ENCODE measurements around the gene ACAD10.
"Not testable (repeated sequence)": the region's sequence is repeated elsewhere in the genome, so short reads cannot be mapped to it uniquely, and the experiment has no call there.

The ACAD10 gene

GRCh38 chr12:111664961-111665865, 20.6 kb upstream of the ACAD10 start:
- no peak for DNase-seq
- Mint-ChIP-seq H3K27ac (peak overlapping the region; percentile 30 to 36), H3K27me3 (no peaks in the 10 kb centered on the region), H3K36me3 (ENCODE audit: insufficient read depth) (peaks cover 88% of the 10 kb centered on the region), H3K4me3 (no peak overlapping the region), H3K4me1 (ENCODE audit: low read depth in 2 of 2) (peaks cover 3 to 7% of the 10 kb centered on the region in 2 donors), H3K9me3 (no peaks in the 10 kb centered on the region)
- ATAC-seq (replicated peaks) = no peak

- peaks cover 77% of the 10 kb centered on the region for H3K36me3 Mint-ChIP-seq (ENCODE audit: insufficient read depth)
- ATAC-seq (replicated peaks) (no peak), DNase-seq (no peak)
- H3K4me1 Mint-ChIP-seq (ENCODE audit: low read depth in 2 of 2) = peaks cover 0 to 2% of the 10 kb centered on the region in 2 donors
- peak overlapping the region in 1 of 2 donors; percentile 8 for H3K27ac Mint-ChIP-seq
- no peaks in the 10 kb centered on the region for H3K9me3 Mint-ChIP-seq
- H3K27me3 Mint-ChIP-seq = no peaks in the 10 kb centered on the region
- H3K4me3 Mint-ChIP-seq = no peak overlapping the region
Measured at GRCh38 chr12:111672822-111673381, 13.0 kb upstream of the ACAD10 start.

GRCh38 chr12:111673503-111673902, 12.3 kb upstream of the ACAD10 start:
- no peak for ATAC-seq (replicated peaks)
- Mint-ChIP-seq H3K9me3 (no peaks in the 10 kb centered on the region), H3K4me3 (no peak overlapping the region), H3K27ac (no peak overlapping the region), H3K27me3 (no peaks in the 10 kb centered on the region), H3K36me3 (ENCODE audit: insufficient read depth) (peaks cover 78% of the 10 kb centered on the region), H3K4me1 (ENCODE audit: low read depth in 2 of 2) (peaks cover 0 to 2% of the 10 kb centered on the region in 2 donors)
- no peak for DNase-seq

- no peak overlapping the region for H3K4me3 Mint-ChIP-seq
Measured at GRCh38 chr12:111677186-111677585, 8.7 kb upstream of the ACAD10 start.

GRCh38 chr12:111684485-111685198, 1.2 kb upstream of the ACAD10 start:
- H3K9me3 Mint-ChIP-seq; ATAC-seq (replicated peaks); H3K27me3 Mint-ChIP-seq; DNase-seq: not testable (repeated sequence)
- Mint-ChIP-seq H3K27ac (peak overlapping the region; percentile 98 to 99), H3K36me3 (ENCODE audit: insufficient read depth) (peaks cover 53% of the 10 kb centered on the region), H3K4me1 (ENCODE audit: low read depth in 2 of 2) (peaks cover 33% of the 10 kb centered on the region in 2 donors), H3K4me3 (peak overlapping the region; percentile 98 to 99)

More at GRCh38 chr12:111677186-111677585, 8.7 kb upstream of the ACAD10 start:
- H3K36me3 Mint-ChIP-seq (ENCODE audit: insufficient read depth) = peaks cover 79% of the 10 kb centered on the region
- H3K27ac Mint-ChIP-seq = no peak overlapping the region
- ATAC-seq (replicated peaks) = no peak
- H3K9me3 Mint-ChIP-seq = no peaks in the 10 kb centered on the region
- DNase-seq = no peak
- peaks cover 0 to 2% of the 10 kb centered on the region in 2 donors for H3K4me1 Mint-ChIP-seq (ENCODE audit: low read depth in 2 of 2)
- no peaks in the 10 kb centered on the region for H3K27me3 Mint-ChIP-seq

- peak overlapping the region; percentile 98 to 99 for H3K4me3 Mint-ChIP-seq
- H3K9me3 Mint-ChIP-seq = no peaks in the 10 kb centered on the region
- H3K27me3 Mint-ChIP-seq = no peaks in the 10 kb centered on the region
- H3K4me1 Mint-ChIP-seq (ENCODE audit: low read depth in 2 of 2) = peaks cover 33% of the 10 kb centered on the region in 2 donors
- H3K27ac Mint-ChIP-seq = peak overlapping the region; percentile 98 to 99
- peak; percentile 6 for ATAC-seq (replicated peaks)
- peak in 1 of 3 experiments; percentile 8 for DNase-seq
- peaks cover 46% of the 10 kb centered on the region for H3K36me3 Mint-ChIP-seq (ENCODE audit: insufficient read depth)
Measured at GRCh38 chr12:111685322-111685810, 487 bp upstream of the ACAD10 start.

- no peaks in the 10 kb centered on the region for H3K9me3 Mint-ChIP-seq
Measured at GRCh38 chr12:111686574-111687105, 787 bp downstream of the ACAD10 start.

GRCh38 chr12:111687255-111687654, 1.4 kb downstream of the ACAD10 start:
- no peak for DNase-seq

More at GRCh38 chr12:111686574-111687105, 787 bp downstream of the ACAD10 start:
- peaks cover 39% of the 10 kb centered on the region for H3K36me3 Mint-ChIP-seq (ENCODE audit: insufficient read depth)
- no peaks in the 10 kb centered on the region for H3K27me3 Mint-ChIP-seq
- ATAC-seq (replicated peaks) (no peak), DNase-seq (no peak)
- peak overlapping the region; percentile 98 to 99 for H3K27ac Mint-ChIP-seq
- peaks cover 33% of the 10 kb centered on the region in 2 donors for H3K4me1 Mint-ChIP-seq (ENCODE audit: low read depth in 2 of 2)
- peak overlapping the region; percentile 98 to 99 for H3K4me3 Mint-ChIP-seq

GRCh38 chr12:111687952-111688351, 2.1 kb downstream of the ACAD10 start:
- Mint-ChIP-seq H3K27ac (no peak overlapping the region), H3K4me1 (ENCODE audit: low read depth in 2 of 2) (peaks cover 29 to 33% of the 10 kb centered on the region in 2 donors), H3K36me3 (ENCODE audit: insufficient read depth) (peaks cover 31% of the 10 kb centered on the region), H3K4me3 (peak overlapping the region in 1 of 2 donors; percentile 23), H3K9me3 (no peaks in the 10 kb centered on the region), H3K27me3 (no peaks in the 10 kb centered on the region)
- ATAC-seq (replicated peaks) = no peak
- DNase-seq = no peak

More at GRCh38 chr12:111687255-111687654, 1.4 kb downstream of the ACAD10 start:
- no peak for ATAC-seq (replicated peaks)
- Mint-ChIP-seq H3K4me1 (ENCODE audit: low read depth in 2 of 2) (peaks cover 33% of the 10 kb centered on the region in 2 donors), H3K4me3 (peak overlapping the region; percentile 98 to 99), H3K27me3 (no peaks in the 10 kb centered on the region), H3K36me3 (ENCODE audit: insufficient read depth) (peaks cover 34% of the 10 kb centered on the region), H3K9me3 (no peaks in the 10 kb centered on the region), H3K27ac (peak overlapping the region; percentile 98 to 99)

- Mint-ChIP-seq H3K4me1 (ENCODE audit: low read depth in 2 of 2) (peaks cover 7 to 12% of the 10 kb centered on the region in 2 donors), H3K27me3 (no peaks in the 10 kb centered on the region), H3K4me3 (no peak overlapping the region), H3K9me3 (no peaks in the 10 kb centered on the region), H3K36me3 (ENCODE audit: insufficient read depth) (peaks cover 24% of the 10 kb centered on the region), H3K27ac (no peak overlapping the region)
- ATAC-seq (replicated peaks) (no peak), DNase-seq (no peak)
Measured at GRCh38 chr12:111691262-111691661, 5.4 kb downstream of the ACAD10 start.

GRCh38 chr12:111692575-111693210, 6.8 kb downstream of the ACAD10 start:
- Mint-ChIP-seq H3K9me3 (no peaks in the 10 kb centered on the region), H3K27ac (no peak overlapping the region), H3K4me3 (no peak overlapping the region), H3K4me1 (ENCODE audit: low read depth in 2 of 2) (peaks cover 0 to 6% of the 10 kb centered on the region in 2 donors), H3K36me3 (ENCODE audit: insufficient read depth) (peaks cover 32% of the 10 kb centered on the region), H3K27me3 (no peaks in the 10 kb centered on the region)
- ATAC-seq (replicated peaks) (no peak), DNase-seq (no peak)

GRCh38 chr12:111693818-111694217, 8.0 kb downstream of the ACAD10 start:
- no peak for ATAC-seq (replicated peaks)
- no peak for DNase-seq
- H3K4me1 Mint-ChIP-seq (ENCODE audit: low read depth in 2 of 2) = peaks cover 0 to 6% of the 10 kb centered on the region in 2 donors
- no peak overlapping the region for H3K27ac Mint-ChIP-seq
- no peaks in the 10 kb centered on the region for H3K9me3 Mint-ChIP-seq
- H3K27me3 Mint-ChIP-seq = no peaks in the 10 kb centered on the region
- no peak overlapping the region for H3K4me3 Mint-ChIP-seq
- peaks cover 44% of the 10 kb centered on the region for H3K36me3 Mint-ChIP-seq (ENCODE audit: insufficient read depth)

Data from effector memory CD8-positive, alpha-beta T cell (primary cell).